ENCODE results near the gene KYAT1. TPM values are rescaled to one million over a fixed set of nuclear protein-coding genes. Genes with fewer than 3 reads are reported as not detected.

Gene KYAT1
- total RNA-seq, 4 donors from 2014 or later = 7.4 to 9.0 (median 8.6) TPM

- Histone ChIP-seq H3K27ac (peak overlapping the region; percentile 78 to 98 (median 82)), H3K36me3 (peaks cover under 1 to 42% (median 2%) of the 10 kb centered on the region in 3 donors), H3K9me3 (no peaks in the 10 kb centered on the region), H3K4me1 (peaks cover 3 to 95% (median 49%) of the 10 kb centered on the region in 4 donors), H3K27me3 (no peaks in the 10 kb centered on the region), H3K4me3 (no peak overlapping the region)
- WGBS, 2 donors = 75 to 81% methylated on average over 18 to 21 of the region's 23 CpGs
- DNase-seq (ENCODE audit: low spot score in 2 of 2) = no peak
- TF ChIP-seq CTCF (IDR thresholded peaks at IDR 0.05) (no peak), EP300 (IDR thresholded peaks at IDR 0.05) (no peak), POLR2A (IDR thresholded peaks at IDR 0.05) (no peak)
These were observed 32.4 kb upstream of the KYAT1 start for GRCh38 chr9:128913995-128914772.

GRCh38 chr9:128913048-128913900 is 31.5 kb upstream of the KYAT1 start:
- H3K4me3 ChIP-seq = peak overlapping the region in 1 of 4 donors; percentile 26
- H3K27ac ChIP-seq = peak overlapping the region; percentile 78 to 98 (median 82)
- H3K9me3 ChIP-seq = no peaks in the 10 kb centered on the region
- no peak for DNase-seq (ENCODE audit: low spot score in 2 of 2)
- TF ChIP-seq EP300 (IDR thresholded peaks at IDR 0.05) = peak in 1 of 2 donors; percentile 11
- no peak for TF ChIP-seq CTCF (IDR thresholded peaks at IDR 0.05)
- WGBS, 2 donors = 47 to 52% methylated on average over 15 of the region's 15 CpGs
- no peaks in the 10 kb centered on the region for H3K27me3 ChIP-seq
- H3K4me1 ChIP-seq = peaks cover 3 to 89% (median 46%) of the 10 kb centered on the region in 4 donors
- peaks cover 2 to 45% (median 8%) of the 10 kb centered on the region in 3 donors for H3K36me3 ChIP-seq

- Histone ChIP-seq H3K36me3 (peaks cover 2 to 45% (median 14%) of the 10 kb centered on the region in 3 donors), H3K9me3 (no peaks in the 10 kb centered on the region), H3K27ac (peak overlapping the region; percentile 78 to 98 (median 82)), H3K27me3 (no peaks in the 10 kb centered on the region), H3K4me1 (peaks cover 3 to 83% (median 46%) of the 10 kb centered on the region in 4 donors), H3K4me3 (peak overlapping the region in 1 of 4 donors; percentile 26)
- TF ChIP-seq POLR2A (IDR thresholded peaks at IDR 0.05) (no peak), CTCF (IDR thresholded peaks at IDR 0.05) (no peak), EP300 (IDR thresholded peaks at IDR 0.05) (peak; percentile 26 to 74)
- DNase-seq (ENCODE audit: low spot score in 2 of 2) = no peak
- 56 to 63% methylated on average over 15 of the region's 15 CpGs for WGBS, 2 donors
These were observed 30.6 kb upstream of the KYAT1 start for GRCh38 chr9:128912270-128912853.

DNA sequence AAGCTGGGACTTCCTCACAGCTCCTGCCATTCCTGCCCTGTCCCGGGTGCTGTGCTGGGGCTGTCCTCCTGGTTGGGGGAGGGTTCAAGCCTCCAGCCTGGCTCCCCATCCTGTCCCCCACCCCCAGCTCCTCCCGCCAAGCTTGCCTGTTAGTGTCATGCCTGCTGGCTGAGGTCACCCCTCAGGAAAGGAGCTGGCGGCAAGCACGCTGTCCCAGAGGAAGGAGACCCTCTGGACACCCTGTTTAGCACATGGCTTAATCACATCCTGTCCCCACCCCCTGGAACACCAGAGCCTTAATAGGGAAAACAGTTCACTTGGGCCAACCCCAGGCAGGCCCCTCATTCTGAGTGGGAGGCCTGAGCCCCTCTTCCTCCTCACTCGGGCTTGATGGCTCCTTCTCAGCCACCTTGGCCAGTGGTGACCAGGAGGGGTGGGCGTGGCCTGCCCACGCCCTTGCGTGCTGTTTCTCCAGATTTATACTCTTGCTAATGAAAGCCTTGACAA is 29.8 kb upstream of the KYAT1 start:
- peaks cover 2 to 48% (median 14%) of the 10 kb centered on the region in 3 donors for H3K36me3 ChIP-seq
- H3K9me3 ChIP-seq = no peaks in the 10 kb centered on the region
- 22 to 36% methylated on average over 7 to 8 of the region's 8 CpGs for WGBS, 2 donors
- H3K4me1 ChIP-seq = peaks cover under 1 to 75% (median 42%) of the 10 kb centered on the region in 4 donors
- no peaks in the 10 kb centered on the region for H3K27me3 ChIP-seq
- no peak overlapping the region for H3K4me3 ChIP-seq
- TF ChIP-seq EP300 (IDR thresholded peaks at IDR 0.05) (peak in 1 of 2 donors; percentile 55), CTCF (IDR thresholded peaks at IDR 0.05) (no peak)
- DNase-seq (ENCODE audit: low spot score in 2 of 2) = no peak
- H3K27ac ChIP-seq = peak overlapping the region; percentile 78 to 98 (median 82)

Data from tibial nerve (tissue), 4 donors.